IMR-90 (cell line): ENCODE data around the gene OR52W1. TPM values are rescaled to one million over a fixed set of nuclear protein-coding genes. Genes with fewer than 3 reads are reported as not detected.

Experiments used
- ATAC-seq: fragments of 200-7000 bp; cut with Tn5 transposase; 2 replicates; pipeline ENCODE4 v1.9.1; 2020; ENCODE audit warnings: low read depth, mild to moderate bottlenecking, moderate library complexity
- BruUV-seq: library from RNA; stranded (reverse); fragments of 400-500 nt; replicated peaks from 2 replicates; lab custom pipeline; 2021; lab: Mats Ljungman, UMichigan
- CTCF ChIA-PET: fragments of 300-600 bp; formaldehyde crosslinking; extraction: SDS; loops from one replicate; lab custom pipeline; 2021; ENCODE audit warnings: antibody characterized with exemption; lab: Yijun Ruan, JAX
- POLR2A ChIA-PET: fragments of 300-600 bp; sonication (Branson Sonifier 250); formaldehyde crosslinking; loops from one replicate; lab custom pipeline; 2022; ENCODE audit warnings: antibody characterized with exemption; ENCODE audit not compliant: unreplicated experiment; lab: Charles Lee
- DNase-seq: peaks from one replicate; pipeline ENCODE4 v3.0.0; 2013
- H2AFZ ChIP-seq: replicated peaks from 2 replicates; pipeline ENCODE3; 2013; ENCODE audit warnings: low read length, mild to moderate bottlenecking; ENCODE audit not compliant: poor library complexity
- H2AK5ac ChIP-seq: 2 replicates; pipeline ENCODE4 v1.6.1; 2013; ENCODE audit warnings: low read depth, low read length, inconsistent platforms
- H2AK9ac ChIP-seq: replicated peaks from 2 replicates; pipeline ENCODE3; 2013; ENCODE audit warnings: mild to moderate bottlenecking, low read depth, low read length, moderate library complexity; ENCODE audit not compliant: poor library complexity
- H2BK120ac ChIP-seq: 2 replicates; pipeline ENCODE4 v1.6.1; 2013; ENCODE audit warnings: low read depth, low read length, inconsistent platforms
- H2BK15ac ChIP-seq: 3 replicates; pipeline ENCODE4 v1.6.1; 2013; ENCODE audit warnings: low read depth, low read length, inconsistent platforms
- H2BK20ac ChIP-seq: 2 replicates; pipeline ENCODE4 v1.6.1; 2013; ENCODE audit warnings: low read depth, mild to moderate bottlenecking, inconsistent platforms, low read length, moderate library complexity
- H2BK5ac ChIP-seq: 2 replicates; pipeline ENCODE4 v1.6.1; 2013; ENCODE audit warnings: mild to moderate bottlenecking, low read depth, low read length, inconsistent platforms; ENCODE audit not compliant: poor library complexity, severe bottlenecking
- H3K14ac ChIP-seq: replicated peaks from 2 replicates; pipeline ENCODE4 v1.6.1; 2013; ENCODE audit warnings: low read depth, low read length, inconsistent platforms
- H3K18ac ChIP-seq: 2 replicates; pipeline ENCODE4 v1.6.1; 2013; ENCODE audit warnings: low read depth, low read length, control low read depth
- H3K23ac ChIP-seq: 2 replicates; pipeline ENCODE4 v1.6.1; 2013; ENCODE audit warnings: low read depth, low read length, inconsistent platforms
- H3K27ac ChIP-seq: 2 replicates; pipeline ENCODE4 v1.5.1; 2013; ENCODE audit warnings: mild to moderate bottlenecking, control low read depth, low read length; ENCODE audit not compliant: insufficient read depth
- H3K27me3 ChIP-seq: 2 replicates; pipeline ENCODE4 v1.6.1; 2013; ENCODE audit warnings: low read length; ENCODE audit not compliant: control insufficient read depth, insufficient read depth
- H3K36me3 ChIP-seq: 2 replicates; pipeline ENCODE4 v1.6.1; 2013; ENCODE audit warnings: low read length, mixed read lengths; ENCODE audit not compliant: control insufficient read depth, insufficient read depth
- H3K4ac ChIP-seq: 2 replicates; pipeline ENCODE4 v1.6.1; 2013; ENCODE audit warnings: low read depth, low read length, inconsistent platforms
- H3K4me1 ChIP-seq: 2 replicates; pipeline ENCODE4 v1.6.1; 2013; ENCODE audit warnings: low read length, mixed read lengths; ENCODE audit not compliant: control insufficient read depth, insufficient read depth
- H3K4me2 ChIP-seq: 2 replicates; pipeline ENCODE4 v1.6.1; 2013; ENCODE audit warnings: low read depth, mild to moderate bottlenecking, control low read depth, low read length, moderate library complexity
- H3K4me3 ChIP-seq: 2 replicates; pipeline ENCODE4 v1.5.1; 2013; ENCODE audit warnings: low read depth, mild to moderate bottlenecking, control low read depth, low read length, moderate library complexity; ENCODE audit not compliant: insufficient read depth
- H3K56ac ChIP-seq: 2 replicates; pipeline ENCODE4 v1.6.1; 2013; ENCODE audit warnings: low read length, inconsistent platforms; ENCODE audit not compliant: insufficient read depth; ENCODE audit errors: extremely low read depth
- H3K79me1 ChIP-seq, 2 experiments: 2 replicates each; pipeline ENCODE4 v1.6.1; 2013; ENCODE audit warnings: low read length in 2 of 2, inconsistent platforms in 1 of 2, low read depth in 1 of 2
- H3K9ac ChIP-seq: 2 replicates; pipeline ENCODE4 v1.6.1; 2013; ENCODE audit warnings: low read depth, low read length, control low read depth
- H3K9me1 ChIP-seq: 2 replicates; pipeline ENCODE4 v1.6.1; 2013; ENCODE audit warnings: low read length, inconsistent platforms; ENCODE audit not compliant: insufficient read depth
- H3K9me3 ChIP-seq: 2 replicates; pipeline ENCODE4 v1.6.1; 2013; ENCODE audit warnings: low read length; ENCODE audit not compliant: control insufficient read depth, insufficient read depth
- H4K20me1 ChIP-seq: 2 replicates; pipeline ENCODE4 v1.6.1; 2013; ENCODE audit warnings: low read length, inconsistent platforms; ENCODE audit not compliant: insufficient read depth
- H4K5ac ChIP-seq: 2 replicates; pipeline ENCODE4 v1.6.1; 2013; ENCODE audit warnings: mild to moderate bottlenecking, low read depth, low read length, control low read depth
- H4K8ac ChIP-seq, 2 experiments: 2 replicates each; pipeline ENCODE4 v1.6.1; 2013; ENCODE audit warnings: low read depth in 2 of 2, low read length in 2 of 2, control low read depth in 1 of 2, inconsistent platforms in 1 of 2
- H4K91ac ChIP-seq: 2 replicates; pipeline ENCODE4 v1.6.1; 2013; ENCODE audit warnings: low read depth, low read length, inconsistent platforms; ENCODE audit not compliant: insufficient read depth
- MAFK ChIP-seq: IDR thresholded peaks from 2 replicates; pipeline ENCODE4 v1.6.1; 2012; ENCODE audit warnings: low read depth, low read length, improper control_type of control experiment
- POLR2A ChIP-seq: IDR thresholded peaks from 2 replicates; pipeline ENCODE4 v1.6.1; 2012; ENCODE audit warnings: mild to moderate bottlenecking, low read depth, low read length
- RAD21 ChIP-seq: IDR thresholded peaks from 2 replicates; pipeline ENCODE4 v1.6.1; 2012; ENCODE audit warnings: low read length, improper control_type of control experiment
- dilution Hi-C: fragments of 300-500 bp; cut with HindIII; formaldehyde crosslinking; loops from one replicate; pipeline ENCODE4 v1.14.3; 2018; ENCODE audit warnings: low sequenced_read_pairs; ENCODE audit not compliant: unreplicated experiment
- in situ Hi-C: fragments of 300-500 bp; cut with MboI; formaldehyde crosslinking; loops from 3 replicates; pipeline ENCODE4 v1.14.3; 2019; ENCODE audit warnings: low sequenced_read_pairs, inconsistent platforms, mixed read lengths
- intact Hi-C: fragments of 100-400 bp; cut with micrococcal nuclease; formaldehyde crosslinking; loops from 2 replicates; pipeline ENCODE4 v1.10.0; 2022
- polyA plus RNA-seq, 3 experiments: library from polyadenylated mRNA; depleted of rRNA; stranded (reverse); fragments of >200 nt; gene quantifications; 2 replicates each; pipeline ENCODE4 v1.2.3, GENCODE V29; 2012; ENCODE audit warnings: low replicate concordance in 1 of 3
- total RNA-seq: library from RNA; depleted of rRNA; stranded (reverse); fragments of >200 nt; gene quantifications from 2 replicates; pipeline ENCODE4 v1.2.3, GENCODE V29; 2012
- TF ChIP-seq, protein P1 (sequence below): fragments of 150-350 bp; IDR thresholded peaks from 2 replicates; pipeline ENCODE4 v1.6.1; 2017; ENCODE audit warnings: mild to moderate bottlenecking, antibody characterized with exemption, low read length, low read depth
- TF ChIP-seq, protein P2 (sequence below): fragments of 150-350 bp; IDR thresholded peaks from 2 replicates; pipeline ENCODE4 v1.6.1; 2016; ENCODE audit warnings: low read depth, mild to moderate bottlenecking, low read length, moderate library complexity, borderline replicate concordance

Gene OR52W1
- total and polyA plus RNA-seq, 2 of the 4 experiments (the other 2 are of a cell fraction) = not detected

DNA sequence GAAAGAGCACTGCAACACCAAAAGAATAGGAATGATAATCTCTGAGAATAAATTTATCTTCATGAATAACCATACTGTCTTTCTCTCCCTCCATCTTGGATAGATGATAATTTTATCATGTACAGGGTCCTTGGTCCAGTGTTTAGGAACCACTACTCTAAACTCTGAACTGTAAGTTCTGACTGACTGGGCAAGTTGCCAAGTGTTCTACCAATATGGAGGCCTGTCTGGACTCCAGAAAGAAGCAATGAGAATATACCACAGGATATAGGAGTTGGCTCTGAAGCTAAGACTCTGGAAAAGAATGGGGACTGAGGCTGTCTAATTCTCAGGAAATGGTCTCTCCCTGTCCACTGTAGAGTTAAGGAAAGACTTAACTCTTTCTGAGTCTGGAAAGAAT is 33.9 kb downstream of the OR52W1 start:
- dilution Hi-C loops = no loop called here
- Histone ChIP-seq H2AFZ (no peak overlapping the region), H2BK120ac (no peak overlapping the region), H3K4me2 (no peak overlapping the region), H4K91ac (no peak overlapping the region), H3K9me3 (no peaks in the 10 kb centered on the region), H2AK5ac (no peak overlapping the region), H3K9ac (no peak overlapping the region), H3K79me1 (peaks cover 35 to 50% of the 10 kb centered on the region in 2 experiments), H4K20me1 (no peaks in the 10 kb centered on the region), H2AK9ac (no peak overlapping the region), H3K18ac (no peak overlapping the region), H3K9me1 (0 out of 2 replicates have a peak, but pooled peaks cover 6% of the 10 kb centered on the region), H3K23ac (no peak overlapping the region), H3K56ac (no peak overlapping the region), H3K27ac (no peak overlapping the region), H2BK20ac (no peak overlapping the region), H4K8ac (no peak overlapping the region), H4K5ac (no peak overlapping the region), H2BK5ac (no peak overlapping the region), H3K4ac (no peak overlapping the region), H3K14ac (no peak overlapping the region), H2BK15ac (no peak overlapping the region), H3K36me3 (no peaks in the 10 kb centered on the region), H3K4me1 (no peaks in the 10 kb centered on the region), H3K4me3 (no peak overlapping the region), H3K27me3 (no peaks in the 10 kb centered on the region)
- POLR2A ChIA-PET = no interaction called here
- intact Hi-C loops = no loop called here
- no peak for TF ChIP-seq MAFK
- TF ChIP-seq POLR2A = no peak
- no peak for TF ChIP-seq RAD21
- TF ChIP-seq, protein P1, sequence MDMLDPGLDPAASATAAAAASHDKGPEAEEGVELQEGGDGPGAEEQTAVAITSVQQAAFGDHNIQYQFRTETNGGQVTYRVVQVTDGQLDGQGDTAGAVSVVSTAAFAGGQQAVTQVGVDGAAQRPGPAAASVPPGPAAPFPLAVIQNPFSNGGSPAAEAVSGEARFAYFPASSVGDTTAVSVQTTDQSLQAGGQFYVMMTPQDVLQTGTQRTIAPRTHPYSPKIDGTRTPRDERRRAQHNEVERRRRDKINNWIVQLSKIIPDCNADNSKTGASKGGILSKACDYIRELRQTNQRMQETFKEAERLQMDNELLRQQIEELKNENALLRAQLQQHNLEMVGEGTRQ = no peak
- TF ChIP-seq, protein P2, sequence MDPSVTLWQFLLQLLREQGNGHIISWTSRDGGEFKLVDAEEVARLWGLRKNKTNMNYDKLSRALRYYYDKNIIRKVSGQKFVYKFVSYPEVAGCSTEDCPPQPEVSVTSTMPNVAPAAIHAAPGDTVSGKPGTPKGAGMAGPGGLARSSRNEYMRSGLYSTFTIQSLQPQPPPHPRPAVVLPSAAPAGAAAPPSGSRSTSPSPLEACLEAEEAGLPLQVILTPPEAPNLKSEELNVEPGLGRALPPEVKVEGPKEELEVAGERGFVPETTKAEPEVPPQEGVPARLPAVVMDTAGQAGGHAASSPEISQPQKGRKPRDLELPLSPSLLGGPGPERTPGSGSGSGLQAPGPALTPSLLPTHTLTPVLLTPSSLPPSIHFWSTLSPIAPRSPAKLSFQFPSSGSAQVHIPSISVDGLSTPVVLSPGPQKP = no peak
- in situ Hi-C loops = no loop called here
- no TSS peak for BruUV-seq
- DNase-seq (no peak), ATAC-seq (no peak)
- CTCF ChIA-PET = interaction anchor here (0.6 kb wide), 1 partner anchor 27 kb away, joined by 3 read pairs; no protein-coding TSS in a partner anchor
